Glutamatergic neuron (in vitro differentiated cells): ENCODE data around the gene ANKRD9. TPM values are rescaled to one million over a fixed set of nuclear protein-coding genes. Genes with fewer than 3 reads are reported as not detected.
A peak's percentile ranks its signal among the peaks of the same experiment; 100 is the strongest.
"Not testable (repeated sequence)": the region's sequence is repeated elsewhere in the genome, so short reads cannot be mapped to it uniquely, and the experiment has no call there.

Source experiments
- DNase-seq: peaks from one replicate; pipeline ENCODE4 v3.0.0; 2022
- H3K27ac Mint-ChIP-seq: one replicate; pipeline ENCODE4 v1.8.0; 2020; ENCODE audit warnings: mild to moderate bottlenecking, mixed read lengths, inconsistent platforms; ENCODE audit not compliant: unreplicated experiment
- H3K27me3 Mint-ChIP-seq: one replicate; pipeline ENCODE4 v1.8.0; 2020; ENCODE audit warnings: mild to moderate bottlenecking, moderate library complexity, mixed read lengths, inconsistent platforms; ENCODE audit not compliant: unreplicated experiment
- H3K36me3 Mint-ChIP-seq: one replicate; pipeline ENCODE4 v1.8.0; 2020; ENCODE audit warnings: mild to moderate bottlenecking, mixed read lengths, inconsistent platforms; ENCODE audit not compliant: unreplicated experiment
- H3K4me1 Mint-ChIP-seq: one replicate; pipeline ENCODE4 v1.8.0; 2020; ENCODE audit warnings: mild to moderate bottlenecking, low read depth, mixed read lengths, inconsistent platforms; ENCODE audit not compliant: unreplicated experiment
- H3K4me3 Mint-ChIP-seq: one replicate; pipeline ENCODE4 v1.8.0; 2020; ENCODE audit warnings: mild to moderate bottlenecking, mixed read lengths, inconsistent platforms; ENCODE audit not compliant: unreplicated experiment
- H3K9me3 Mint-ChIP-seq: one replicate; pipeline ENCODE4 v1.8.0; 2020; ENCODE audit warnings: mild to moderate bottlenecking, moderate library complexity, mixed read lengths, inconsistent platforms; ENCODE audit not compliant: unreplicated experiment
- CTCF ChIP-seq: fragments of 200-600 bp; sonication (generic); IDR thresholded peaks from one replicate; pipeline ENCODE4 v1.5.0; 2021; ENCODE audit not compliant: partially characterized antibody, unreplicated experiment
- total RNA-seq: library from RNA; stranded (reverse); fragmentation: NEBNext Ultra II Directional; extraction: Animal tissue kit (Norgen Biotek cat#: 25700); gene quantifications from one replicate; pipeline ENCODE4 v1.2.1, GENCODE V29; 2021; ENCODE audit not compliant: unreplicated experiment

ANKRD9 gene
- total RNA-seq, 1 donor from 2014 or later: 3.5 TPM

GRCh38 chr14:102554821-102555819, 45.5 kb upstream of the ANKRD9 start:
- Mint-ChIP-seq H3K36me3 (peaks cover 5% of the 10 kb centered on the region), H3K9me3 (no peaks in the 10 kb centered on the region), H3K4me3 (peak overlapping the region; percentile 73), H3K4me1 (no peaks in the 10 kb centered on the region), H3K27ac (no peak overlapping the region), H3K27me3 (no peaks in the 10 kb centered on the region)
- DNase-seq: peak; percentile 66
- no peak for TF ChIP-seq CTCF

DNA sequence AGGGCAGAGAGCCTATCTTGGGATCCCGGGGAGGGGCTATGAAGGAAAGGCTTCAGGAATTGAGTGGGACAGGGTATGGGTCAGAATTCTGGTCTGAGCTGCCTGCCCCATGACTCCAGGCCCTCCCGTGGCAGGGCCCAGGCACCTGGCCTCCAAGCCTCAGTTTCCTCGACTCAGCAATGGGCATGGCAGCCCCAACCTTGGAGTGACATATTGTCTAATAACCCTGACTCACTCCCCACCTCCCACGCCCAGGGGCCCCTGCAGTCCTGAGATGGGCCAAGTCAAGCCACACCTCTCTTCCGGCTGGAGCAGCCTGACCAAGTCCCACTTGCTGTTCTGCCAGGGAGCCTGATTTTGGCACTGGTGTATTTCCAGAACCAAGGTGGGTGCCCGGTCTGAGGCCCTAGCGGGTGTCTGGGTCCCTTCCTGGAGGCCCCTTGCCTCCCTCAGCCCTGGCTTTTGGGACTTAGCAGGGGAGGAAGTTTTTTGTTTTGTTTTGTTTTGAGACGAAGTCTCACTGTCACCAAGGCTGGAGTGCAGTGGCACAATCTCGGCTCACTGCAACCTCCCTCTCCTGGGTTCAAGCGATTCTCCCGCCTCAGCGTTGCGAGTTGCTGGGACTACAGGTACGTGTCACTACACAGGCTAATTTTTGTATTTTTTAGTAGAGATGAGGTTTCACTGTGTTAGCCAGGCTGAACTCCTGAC, 42.6 kb upstream of the ANKRD9 start:
- Mint-ChIP-seq H3K36me3 (no peaks in the 10 kb centered on the region), H3K4me1 (no peaks in the 10 kb centered on the region), H3K27me3 (no peaks in the 10 kb centered on the region), H3K4me3 (no peak overlapping the region), H3K27ac (no peak overlapping the region), H3K9me3 (no peaks in the 10 kb centered on the region)
- TF ChIP-seq CTCF: no peak
- no peak for DNase-seq

DNA sequence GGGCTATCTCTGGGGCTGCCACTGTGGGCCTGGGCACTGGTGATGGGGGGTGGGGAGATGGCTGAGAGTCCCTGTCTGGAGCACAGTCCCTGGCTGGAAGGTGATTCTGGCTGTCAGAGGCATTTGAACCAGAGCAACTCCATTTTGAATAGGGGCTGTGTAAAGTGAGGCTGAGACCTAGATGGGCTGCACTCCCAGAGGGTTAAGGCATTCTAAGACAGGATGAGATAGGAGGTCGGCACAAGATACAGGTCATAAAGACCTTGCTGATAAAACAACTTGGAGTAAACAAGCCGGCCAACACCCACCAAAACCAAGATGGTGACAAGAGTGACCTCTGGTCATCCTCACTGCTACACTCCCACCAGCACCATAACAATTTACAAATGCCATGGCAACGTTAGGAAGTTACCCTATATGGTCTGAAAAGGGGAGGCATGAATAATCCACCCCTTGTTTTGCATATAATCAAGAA, 41.4 kb upstream of the ANKRD9 start:
- not testable (repeated sequence) for H3K4me1 Mint-ChIP-seq, H3K36me3 Mint-ChIP-seq, H3K4me3 Mint-ChIP-seq

GRCh38 chr14:102548616-102549240, 39.2 kb upstream of the ANKRD9 start:
- Mint-ChIP-seq H3K9me3 (no peaks in the 10 kb centered on the region), H3K27me3 (peaks cover 12% of the 10 kb centered on the region)

More for the DNA sequence above, 41.4 kb upstream of the ANKRD9 start:
- H3K27ac Mint-ChIP-seq, DNase-seq, H3K27me3 Mint-ChIP-seq, H3K9me3 Mint-ChIP-seq: not testable (repeated sequence)

More at GRCh38 chr14:102548616-102549240, 39.2 kb upstream of the ANKRD9 start:
- Mint-ChIP-seq H3K4me3 (no peak overlapping the region), H3K36me3 (no peaks in the 10 kb centered on the region), H3K4me1 (peaks cover 4% of the 10 kb centered on the region), H3K27ac (no peak overlapping the region)
- TF ChIP-seq CTCF: no peak
- DNase-seq: no peak
